BLaER1 treated with 17β-estradiol and CSF1 and Interleukin-3, amounts not matched to agents 10 nM and 100 nM (cell line): Measurements from ENCODE around the gene FRMD6.

ENCODE experiments used
- H3K27ac ChIP-seq, 11 experiments: shearing (Covaris generic); formaldehyde crosslinking; 2 replicates each; pipeline ENCODE4 v1.8.1; 2022
- H3K27me3 ChIP-seq, 11 experiments: shearing (Covaris generic); formaldehyde crosslinking; 2 replicates each; pipeline ENCODE4 v1.8.1; 2022
- H3K36me3 ChIP-seq, 11 experiments: shearing (Covaris generic); formaldehyde crosslinking; 2 replicates each; pipeline ENCODE4 v1.8.1; 2022
- H3K4me1 ChIP-seq, 10 experiments: shearing (Covaris generic); formaldehyde crosslinking; 2 replicates each; pipeline ENCODE4 v1.8.1; 2022
- H3K4me2 ChIP-seq, 11 experiments: shearing (Covaris generic); formaldehyde crosslinking; 2 replicates each; pipeline ENCODE4 v1.8.1; 2022
- H3K4me3 ChIP-seq, 10 experiments: shearing (Covaris generic); formaldehyde crosslinking; 2 replicates each; pipeline ENCODE4 v1.8.1; 2022
- H3K9ac ChIP-seq, 11 experiments: shearing (Covaris generic); formaldehyde crosslinking; 2 replicates each; pipeline ENCODE4 v1.8.1; 2022
- H3K9me3 ChIP-seq, 11 experiments: shearing (Covaris generic); formaldehyde crosslinking; replicated peaks in 1 of 11; 2 replicates each; pipeline ENCODE4 v1.8.1; 2022
- H4K20me1 ChIP-seq, 11 experiments: shearing (Covaris generic); formaldehyde crosslinking; 2 replicates each; pipeline ENCODE4 v1.8.1; 2022
- Cebpa-rat ChIP-seq, 11 experiments: shearing (Covaris generic); IDR thresholded peaks; 2 replicates each; pipeline ENCODE4 v1.8.1; 2022

The FRMD6 gene

DNA sequence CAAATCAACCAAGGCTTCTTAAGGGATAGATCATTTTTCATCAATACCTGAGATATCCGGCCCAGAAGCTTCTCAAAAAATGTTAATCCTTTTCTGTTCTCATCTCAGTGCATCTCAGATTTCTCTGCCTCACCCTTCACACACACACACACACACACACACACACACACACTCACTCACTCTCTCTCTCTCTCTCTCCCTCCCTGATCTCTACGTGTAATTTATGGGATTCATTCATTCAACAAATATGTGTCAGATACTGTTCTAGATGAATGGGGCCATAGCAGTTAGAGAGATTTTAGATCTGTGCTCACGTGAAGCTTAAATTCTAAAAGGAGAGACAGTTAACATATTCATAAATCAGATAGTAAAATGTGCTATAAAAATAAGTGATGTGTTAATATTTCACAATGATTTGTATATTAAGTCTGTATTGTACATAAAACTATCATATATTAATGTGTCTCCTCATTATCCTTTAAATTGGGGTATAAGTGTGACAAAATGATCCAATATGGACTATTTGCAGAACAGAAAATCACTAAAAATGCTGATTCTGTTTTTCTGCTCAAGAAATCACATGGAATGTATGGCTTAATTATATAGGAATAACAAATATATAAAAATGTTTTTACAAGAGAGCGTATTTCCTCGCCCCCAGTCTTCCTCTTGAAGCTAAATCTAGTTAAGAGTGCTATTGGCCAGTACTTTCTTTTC, 7.3 kb upstream of the FRMD6 start:
- TF ChIP-seq Cebpa-rat (IDR thresholded peaks at IDR 0.05) = no peak
- H3K9ac ChIP-seq = no peak overlapping the region
- no peaks in the 10 kb centered on the region for H3K36me3 ChIP-seq
- no peak overlapping the region for H3K4me2 ChIP-seq
- no peaks in the 10 kb centered on the region for H3K27me3 ChIP-seq
- H4K20me1 ChIP-seq = no peaks in the 10 kb centered on the region
- no peaks in the 10 kb centered on the region for H3K9me3 ChIP-seq
- H3K27ac ChIP-seq = no peak overlapping the region
- no peak overlapping the region for H3K4me3 ChIP-seq
- H3K4me1 ChIP-seq = no peaks in the 10 kb centered on the region

DNA sequence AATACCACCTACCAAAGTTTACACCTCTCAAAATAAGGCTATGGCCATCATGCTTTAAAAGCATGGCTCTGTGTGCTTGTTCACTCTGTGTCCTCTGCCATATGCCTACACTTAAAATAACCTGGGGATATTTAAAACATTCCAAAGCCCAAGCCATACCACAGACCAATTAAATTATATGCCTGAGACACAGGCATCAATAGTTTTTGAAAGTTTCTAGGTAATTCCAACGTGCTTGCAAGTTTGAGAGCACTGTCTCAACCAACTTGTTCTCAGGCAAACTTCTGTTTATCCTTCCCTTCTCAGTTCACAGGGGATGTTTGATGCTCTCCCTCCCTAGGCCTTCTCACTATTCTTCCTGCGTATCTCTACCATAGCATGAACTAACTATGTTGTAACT, 3.4 kb upstream of the FRMD6 start:
- no peak for TF ChIP-seq Cebpa-rat (IDR thresholded peaks at IDR 0.05)
- no peak overlapping the region for H3K9ac ChIP-seq
- peaks cover 0 to 9% (median 0%) of the 10 kb centered on the region in 11 experiments; a peak in 3 of 22 replicates for H4K20me1 ChIP-seq
- H3K9me3 ChIP-seq = no peaks in the 10 kb centered on the region
- H3K27me3 ChIP-seq = peaks cover 11 to 15% (median 13%) of the 10 kb centered on the region in 11 experiments
- H3K4me2 ChIP-seq = no peak overlapping the region
- H3K4me1 ChIP-seq = peaks cover 12 to 17% (median 15%) of the 10 kb centered on the region in 10 experiments; a peak in 19 of 20 replicates
- H3K27ac ChIP-seq = no peak overlapping the region
- no peaks in the 10 kb centered on the region for H3K36me3 ChIP-seq
- no peak overlapping the region for H3K4me3 ChIP-seq

DNA sequence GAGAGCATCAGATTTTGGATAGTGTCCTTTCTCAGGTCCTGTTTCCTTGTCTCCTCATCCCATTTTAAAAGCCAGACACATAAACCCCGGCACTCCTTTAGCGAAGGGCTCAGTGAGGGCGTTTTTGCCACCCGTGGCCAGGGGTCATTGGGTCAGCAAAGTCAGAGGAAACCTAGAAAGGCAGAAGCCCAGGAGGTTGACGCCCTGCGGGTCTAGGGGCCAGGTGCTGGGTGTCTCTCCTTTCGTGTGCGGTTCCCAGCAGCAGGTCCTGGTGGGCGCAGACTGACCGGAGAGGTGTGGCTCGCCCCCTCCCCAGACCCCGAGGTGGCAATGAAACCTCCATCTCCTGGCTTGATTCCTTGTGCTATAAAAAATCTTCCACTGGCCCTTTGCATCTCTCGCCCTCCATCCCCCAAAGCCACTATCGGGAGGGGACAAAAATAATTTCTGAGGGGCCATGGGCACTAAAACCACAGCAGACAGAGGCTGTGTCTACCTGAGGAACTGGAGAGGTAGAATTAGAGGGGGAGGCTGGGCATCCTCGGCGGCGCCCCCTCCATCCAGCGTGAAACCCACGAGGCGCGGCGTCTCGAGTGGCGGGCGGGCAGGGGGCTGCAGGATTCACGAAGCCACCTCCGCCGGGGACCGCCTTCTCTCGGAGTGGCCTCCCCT, 858 bp upstream of the FRMD6 start:
- H3K36me3 ChIP-seq = no peaks in the 10 kb centered on the region

DNA sequence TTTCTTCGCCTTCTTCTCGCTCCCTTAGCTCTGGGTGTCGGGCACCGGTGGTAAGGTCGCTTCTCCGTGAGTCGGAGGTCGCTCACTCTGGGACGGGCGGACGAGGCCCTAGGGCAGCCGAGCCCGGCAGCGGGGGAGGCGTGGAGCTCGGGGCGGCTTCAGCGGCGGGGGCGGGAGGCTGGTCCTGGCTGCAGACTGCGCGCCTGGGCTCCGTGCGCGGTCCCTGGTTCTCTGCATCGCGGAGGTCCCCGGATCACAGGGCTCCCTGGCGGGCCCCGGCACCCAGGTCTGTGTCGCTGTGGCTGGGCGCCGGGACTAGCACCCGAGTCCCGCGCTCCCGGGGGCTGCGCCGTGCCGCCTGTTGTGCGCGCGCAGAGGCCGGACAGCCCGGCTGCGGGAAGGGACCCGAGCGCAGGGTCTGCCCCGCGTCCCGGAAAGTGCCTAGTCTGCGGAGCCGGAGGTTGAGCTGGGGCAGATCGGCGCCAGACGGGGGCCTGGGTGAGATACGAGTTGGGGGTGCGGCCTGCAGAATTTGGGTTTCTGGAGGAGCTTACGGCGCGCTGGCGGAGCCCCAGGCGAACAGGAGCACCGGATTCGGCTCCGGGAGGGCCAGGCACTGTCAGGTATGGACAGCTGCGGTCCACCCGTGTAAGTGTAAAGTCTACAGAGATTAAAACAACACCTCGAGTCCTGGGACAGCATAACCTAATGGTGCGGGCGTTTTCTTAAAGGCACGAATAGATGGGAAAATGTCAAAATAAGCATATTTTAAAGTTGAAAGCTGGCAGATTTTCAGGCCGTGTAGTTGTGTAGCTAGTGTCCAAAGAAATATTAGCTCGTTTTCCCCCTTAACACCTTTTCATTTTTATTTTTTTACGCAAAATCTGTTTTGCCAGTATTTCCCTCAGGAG, 713 bp downstream of the FRMD6 start:
- peak overlapping the region; percentile 59 to 97 (median 75) for H3K9ac ChIP-seq
- H3K27ac ChIP-seq = peak overlapping the region in 5 of 11 experiments; percentile 19 to 68 (median 55); a peak in 7 of 22 replicates
- H3K36me3 ChIP-seq = no peaks in the 10 kb centered on the region
- H4K20me1 ChIP-seq = peaks cover 0 to 9% (median 0%) of the 10 kb centered on the region in 11 experiments; a peak in 3 of 22 replicates
- no peak for TF ChIP-seq Cebpa-rat (IDR thresholded peaks at IDR 0.05)
- H3K9me3 ChIP-seq = no peaks in the 10 kb centered on the region
- peaks cover 28 to 40% (median 35%) of the 10 kb centered on the region in 11 experiments for H3K27me3 ChIP-seq
- H3K4me2 ChIP-seq = peak overlapping the region; percentile 89 to 99 (median 98)
- peak overlapping the region; percentile 66 to 86 (median 72) for H3K4me3 ChIP-seq
- peaks cover 17 to 21% (median 19%) of the 10 kb centered on the region in 10 experiments; a peak in 19 of 20 replicates for H3K4me1 ChIP-seq

More for the DNA sequence above, 858 bp upstream of the FRMD6 start:
- Histone ChIP-seq H3K4me2 (peak overlapping the region; percentile 83 to 96 (median 90)), H3K4me1 (peaks cover 17 to 21% (median 19%) of the 10 kb centered on the region in 10 experiments; a peak in 19 of 20 replicates), H3K27ac (peak overlapping the region; percentile 79 to 99 (median 90)), H3K9ac (peak overlapping the region; percentile 84 to 99 (median 91)), H3K9me3 (no peaks in the 10 kb centered on the region), H3K4me3 (peak overlapping the region; percentile 66 to 86 (median 72)), H4K20me1 (peaks cover 0 to 9% (median 0%) of the 10 kb centered on the region in 11 experiments; a peak in 3 of 22 replicates), H3K27me3 (peaks cover 28 to 40% (median 35%) of the 10 kb centered on the region in 11 experiments)
- TF ChIP-seq Cebpa-rat (IDR thresholded peaks at IDR 0.05) = no peak

DNA sequence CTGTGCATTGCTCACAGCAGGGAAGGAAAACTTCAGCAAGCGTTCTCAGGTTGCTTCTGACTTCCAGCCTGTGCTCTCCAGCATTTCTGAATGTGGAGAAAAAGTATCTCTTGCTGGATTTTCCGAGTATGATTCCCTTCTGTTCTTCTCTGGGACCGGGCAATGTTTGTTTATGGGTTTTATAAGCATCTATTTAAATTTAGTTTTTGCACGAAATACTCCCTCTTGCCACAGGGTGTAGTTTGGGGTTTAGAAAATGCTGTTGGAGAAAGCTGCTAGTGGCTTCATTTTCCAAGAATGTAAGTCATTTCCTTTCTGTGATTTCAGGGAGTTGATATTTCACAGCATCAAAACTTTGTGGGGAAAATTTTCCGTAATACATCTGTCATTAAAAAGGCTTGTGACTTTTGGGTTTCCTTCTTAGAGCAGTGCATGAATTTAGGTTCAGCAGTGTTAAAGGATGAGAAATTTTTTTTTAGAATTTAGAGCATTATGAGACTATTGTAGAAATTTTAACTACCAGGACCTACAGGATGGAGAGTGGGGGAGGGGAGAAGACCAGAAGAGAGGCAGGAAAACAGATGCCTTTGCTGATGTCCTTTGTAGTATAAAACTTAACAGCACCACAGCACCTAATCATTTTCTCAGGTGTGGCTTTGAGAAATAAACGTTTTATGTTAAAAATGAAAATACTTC, 1.5 kb downstream of the FRMD6 start:
- Histone ChIP-seq H3K9ac (peak overlapping the region in 9 of 11 experiments; percentile 70 to 97 (median 76); a peak in 8 of 22 replicates), H3K27me3 (peaks cover 28 to 40% (median 35%) of the 10 kb centered on the region in 11 experiments), H4K20me1 (peaks cover 0 to 9% (median 0%) of the 10 kb centered on the region in 11 experiments; a peak in 3 of 22 replicates), H3K4me2 (peak overlapping the region; percentile 89 to 99 (median 98)), H3K9me3 (no peaks in the 10 kb centered on the region), H3K27ac (no peak overlapping the region), H3K36me3 (no peaks in the 10 kb centered on the region), H3K4me3 (peak overlapping the region; percentile 66 to 86 (median 72); a peak in 18 of 20 replicates), H3K4me1 (peaks cover 17 to 21% (median 19%) of the 10 kb centered on the region in 10 experiments; a peak in 19 of 20 replicates)
- TF ChIP-seq Cebpa-rat (IDR thresholded peaks at IDR 0.05) = no peak

DNA sequence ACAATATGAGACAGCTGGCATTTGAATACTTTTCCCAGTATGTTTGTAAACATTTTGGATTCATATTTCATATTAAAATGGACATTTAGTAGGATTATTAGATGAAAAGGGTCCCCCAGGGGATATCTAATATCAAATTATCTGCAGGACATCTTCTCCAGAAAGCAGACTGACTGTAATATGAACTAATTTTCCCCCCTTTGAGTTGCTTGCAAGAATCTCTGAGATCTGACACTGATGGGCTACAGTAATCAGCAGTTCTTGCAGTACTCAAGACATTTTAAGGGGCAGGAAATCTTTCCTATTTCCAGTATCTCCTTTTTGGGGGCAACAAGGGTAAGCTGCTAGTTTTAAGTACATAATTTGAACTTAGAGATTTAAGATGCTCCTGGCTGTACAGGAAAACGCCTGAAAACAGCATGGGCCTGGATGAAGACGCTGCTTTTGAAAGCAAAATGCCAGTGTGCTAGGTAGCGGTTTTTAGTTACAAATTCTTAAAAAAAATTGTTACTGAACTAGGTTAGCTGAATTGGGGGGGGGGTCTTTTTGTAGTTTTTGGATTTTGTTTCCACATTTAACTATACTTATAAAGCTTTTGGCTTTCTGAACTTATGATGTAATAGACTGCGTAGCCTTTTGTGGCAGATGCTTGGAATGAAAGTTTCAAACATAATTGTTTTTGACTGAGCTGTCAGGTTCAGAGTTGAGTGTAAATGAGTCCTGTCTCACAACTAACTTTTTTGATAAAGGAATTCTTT, 2.2 kb downstream of the FRMD6 start:
- peak overlapping the region in 3 of 11 experiments; percentile 95 to 98 (median 97); a peak in 3 of 22 replicates for H3K4me2 ChIP-seq

DNA sequence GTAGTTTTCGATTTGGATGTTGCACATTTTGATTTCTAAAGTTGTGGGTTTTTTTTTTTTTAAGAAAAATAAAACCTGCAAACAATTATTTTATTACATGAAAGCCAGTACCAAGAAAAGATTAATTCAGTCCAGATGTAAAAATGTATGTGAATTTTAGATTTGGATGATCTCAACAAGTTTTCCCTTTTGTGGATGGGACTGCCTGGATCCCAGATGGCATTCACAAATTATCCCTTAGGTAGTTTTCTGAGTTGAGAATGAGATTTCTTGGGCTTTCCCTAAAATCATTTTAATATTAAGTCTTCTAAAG, 2.8 kb downstream of the FRMD6 start:
- Histone ChIP-seq H3K4me3 (no peak overlapping the region), H3K4me1 (peaks cover 17 to 21% (median 19%) of the 10 kb centered on the region in 10 experiments; a peak in 19 of 20 replicates), H3K9me3 (no peaks in the 10 kb centered on the region), H4K20me1 (peaks cover 0 to 9% (median 0%) of the 10 kb centered on the region in 11 experiments; a peak in 3 of 22 replicates), H3K9ac (no peak overlapping the region), H3K27me3 (peaks cover 28 to 40% (median 35%) of the 10 kb centered on the region in 11 experiments), H3K4me2 (no peak overlapping the region), H3K36me3 (no peaks in the 10 kb centered on the region), H3K27ac (no peak overlapping the region)
- TF ChIP-seq Cebpa-rat (IDR thresholded peaks at IDR 0.05) = no peak

More for the DNA sequence above, 2.2 kb downstream of the FRMD6 start:
- Histone ChIP-seq H3K4me3 (no peak overlapping the region), H3K27ac (no peak overlapping the region), H3K36me3 (no peaks in the 10 kb centered on the region), H3K27me3 (peaks cover 28 to 40% (median 35%) of the 10 kb centered on the region in 11 experiments), H3K9me3 (no peaks in the 10 kb centered on the region), H4K20me1 (peaks cover 0 to 9% (median 0%) of the 10 kb centered on the region in 11 experiments; a peak in 3 of 22 replicates), H3K4me1 (peaks cover 17 to 21% (median 19%) of the 10 kb centered on the region in 10 experiments; a peak in 19 of 20 replicates), H3K9ac (no peak overlapping the region)
- no peak for TF ChIP-seq Cebpa-rat (IDR thresholded peaks at IDR 0.05)
